IMR-90 (cell line): ENCODE data around the gene HDAC9.

Experiments
- RAD21 ChIP-seq: IDR thresholded peaks from 2 replicates; pipeline ENCODE4 v1.6.1; 2012; ENCODE audit warnings: low read length, improper control_type of control experiment
- TF ChIP-seq, protein P1 (sequence below): conservative IDR thresholded peaks from 2 replicates; pipeline ENCODE4 v1.5.1; 2012; ENCODE audit warnings: mild to moderate bottlenecking, low read depth, low read length, improper control_type of control experiment

DNA sequence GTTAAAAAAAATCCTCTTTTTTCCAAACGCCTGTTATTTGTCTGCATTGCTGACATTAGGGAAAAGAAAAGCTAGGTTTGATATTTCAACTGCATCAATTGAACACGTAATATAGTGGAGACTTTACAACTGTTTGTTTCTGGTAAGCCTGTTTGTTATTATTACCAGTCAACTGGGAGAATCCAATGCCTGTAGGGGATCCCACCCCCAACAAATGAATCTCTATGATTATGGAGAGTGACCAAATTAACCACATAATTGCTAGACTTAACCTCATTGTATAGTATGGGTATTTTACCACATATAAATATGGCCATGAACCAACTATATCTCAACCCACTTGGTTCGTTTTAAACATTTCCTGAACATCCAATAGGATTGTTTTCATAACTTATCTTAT, 405.8 kb downstream of the HDAC9 start:
- TF ChIP-seq, protein P1, sequence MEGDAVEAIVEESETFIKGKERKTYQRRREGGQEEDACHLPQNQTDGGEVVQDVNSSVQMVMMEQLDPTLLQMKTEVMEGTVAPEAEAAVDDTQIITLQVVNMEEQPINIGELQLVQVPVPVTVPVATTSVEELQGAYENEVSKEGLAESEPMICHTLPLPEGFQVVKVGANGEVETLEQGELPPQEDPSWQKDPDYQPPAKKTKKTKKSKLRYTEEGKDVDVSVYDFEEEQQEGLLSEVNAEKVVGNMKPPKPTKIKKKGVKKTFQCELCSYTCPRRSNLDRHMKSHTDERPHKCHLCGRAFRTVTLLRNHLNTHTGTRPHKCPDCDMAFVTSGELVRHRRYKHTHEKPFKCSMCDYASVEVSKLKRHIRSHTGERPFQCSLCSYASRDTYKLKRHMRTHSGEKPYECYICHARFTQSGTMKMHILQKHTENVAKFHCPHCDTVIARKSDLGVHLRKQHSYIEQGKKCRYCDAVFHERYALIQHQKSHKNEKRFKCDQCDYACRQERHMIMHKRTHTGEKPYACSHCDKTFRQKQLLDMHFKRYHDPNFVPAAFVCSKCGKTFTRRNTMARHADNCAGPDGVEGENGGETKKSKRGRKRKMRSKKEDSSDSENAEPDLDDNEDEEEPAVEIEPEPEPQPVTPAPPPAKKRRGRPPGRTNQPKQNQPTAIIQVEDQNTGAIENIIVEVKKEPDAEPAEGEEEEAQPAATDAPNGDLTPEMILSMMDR = no peak
- no peak for TF ChIP-seq RAD21
